Limb (tissue), 2 donors: ENCODE results near the gene CLIP1.
A peak's percentile ranks its signal among the peaks of the same experiment; 100 is the strongest.
"Not testable (repeated sequence)": the region's sequence is repeated elsewhere in the genome, so short reads cannot be mapped to it uniquely, and the experiment has no call there.

Source experiments
- DNase-seq, 2 donors: peaks; one replicate each; pipeline ENCODE4 v3.0.0-alpha.2; 2016; ENCODE audit errors: extremely low spot score in 2 of 2

Gene CLIP1

GRCh38 chr12:122435186-122435585 is 12.7 kb upstream of the CLIP1 start:
- no peak for DNase-seq

- DNase-seq: not testable (repeated sequence)
Observed at GRCh38 chr12:122429043-122429442, 6.6 kb upstream of the CLIP1 start.

GRCh38 chr12:122427403-122427802 is 4.9 kb upstream of the CLIP1 start:
- DNase-seq: no peak

GRCh38 chr12:122423258-122424165 is 1.0 kb upstream of the CLIP1 start:
- peak; percentile 22 to 70 for DNase-seq

- peak; percentile 8 to 75 for DNase-seq
Observed at GRCh38 chr12:122422730-122423257, 325 bp upstream of the CLIP1 start.

GRCh38 chr12:122421187-122421820 is 1.2 kb downstream of the CLIP1 start:
- DNase-seq: peak in 1 of 2 donors; percentile 54

GRCh38 chr12:122420471-122421162 is 1.9 kb downstream of the CLIP1 start:
- DNase-seq: no peak

GRCh38 chr12:122419094-122419493 is 3.4 kb downstream of the CLIP1 start:
- not testable (repeated sequence) for DNase-seq

GRCh38 chr12:122415665-122416064 is 6.8 kb downstream of the CLIP1 start:
- not testable (repeated sequence) for DNase-seq

GRCh38 chr12:122413516-122414404 is 8.7 kb downstream of the CLIP1 start:
- no peak for DNase-seq

- no peak for DNase-seq
Observed at GRCh38 chr12:122412851-122413433, 9.5 kb downstream of the CLIP1 start.

- no peak for DNase-seq
Observed at GRCh38 chr12:122411537-122411936, 10.9 kb downstream of the CLIP1 start.

- DNase-seq: no peak
Observed at GRCh38 chr12:122407208-122407607, 15.3 kb downstream of the CLIP1 start.

- DNase-seq: no peak
Observed at GRCh38 chr12:122406701-122407164, 15.7 kb downstream of the CLIP1 start.

GRCh38 chr12:122403831-122404230 is 18.6 kb downstream of the CLIP1 start:
- DNase-seq: no peak

- DNase-seq: no peak
Observed at GRCh38 chr12:122403115-122403770, 19.2 kb downstream of the CLIP1 start.

GRCh38 chr12:122402264-122402663 is 20.2 kb downstream of the CLIP1 start:
- no peak for DNase-seq

- peak; percentile 63 to 82 for DNase-seq
Observed at GRCh38 chr12:122399592-122400373, 22.7 kb downstream of the CLIP1 start.

GRCh38 chr12:122399254-122399591 is 23.2 kb downstream of the CLIP1 start:
- DNase-seq: no peak
